ENCODE data around the gene SORCS1.

Gene SORCS1

DNA sequence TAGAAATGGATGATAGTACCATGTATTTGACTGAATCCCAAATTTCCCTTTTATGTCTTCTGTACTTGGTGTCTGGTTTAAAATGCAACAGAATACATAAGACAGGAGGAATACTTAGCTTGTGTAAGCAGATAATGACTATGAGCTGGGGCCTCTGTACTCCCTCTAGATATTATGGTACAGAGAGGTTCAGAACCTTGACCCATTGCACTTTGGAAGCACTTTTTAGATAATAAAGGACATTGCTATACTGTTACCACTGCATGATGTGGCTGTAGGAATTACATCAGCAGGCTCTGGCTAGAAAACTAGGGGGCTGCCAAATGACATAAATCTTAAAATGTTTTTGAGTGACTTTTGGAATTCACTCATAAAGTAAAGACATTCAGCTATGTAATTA lies 526.6 kb downstream of the SORCS1 start:
- DNase-seq: no peak

DNA sequence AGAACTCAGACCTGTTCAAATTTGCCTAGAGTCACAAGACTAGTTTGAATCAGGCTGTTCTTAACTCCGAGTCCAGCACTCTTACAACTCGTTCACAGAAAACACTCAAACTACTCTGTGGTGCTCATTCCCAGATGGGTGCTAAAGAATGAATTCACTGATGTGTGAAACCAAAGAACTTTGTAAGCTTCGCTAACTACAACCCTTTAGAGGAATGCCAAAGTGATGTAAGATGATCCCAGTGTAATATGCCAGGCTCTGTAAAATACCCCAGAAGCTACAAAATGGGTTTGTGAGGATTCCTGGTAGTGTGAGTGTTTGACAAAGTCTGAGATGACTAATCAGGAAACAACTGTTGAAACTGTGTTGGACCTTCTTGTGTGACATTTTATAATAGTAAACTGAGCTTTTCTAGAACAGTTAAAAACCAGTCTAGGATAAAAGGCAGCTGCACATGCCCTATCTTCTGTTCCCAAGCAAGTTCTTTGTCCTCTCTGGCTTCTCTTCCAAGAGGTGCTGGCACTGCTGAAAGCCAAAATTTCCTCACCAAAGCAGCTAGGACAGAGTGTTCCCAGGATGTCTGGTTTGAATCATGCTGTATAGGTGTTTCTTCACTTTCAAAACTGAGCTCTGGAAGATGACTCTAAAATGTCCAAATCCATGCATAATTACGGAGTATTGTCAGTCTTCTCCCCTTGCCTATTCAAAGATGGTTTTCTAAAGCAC lies 527.6 kb downstream of the SORCS1 start:
- DNase-seq: no peak

DNA sequence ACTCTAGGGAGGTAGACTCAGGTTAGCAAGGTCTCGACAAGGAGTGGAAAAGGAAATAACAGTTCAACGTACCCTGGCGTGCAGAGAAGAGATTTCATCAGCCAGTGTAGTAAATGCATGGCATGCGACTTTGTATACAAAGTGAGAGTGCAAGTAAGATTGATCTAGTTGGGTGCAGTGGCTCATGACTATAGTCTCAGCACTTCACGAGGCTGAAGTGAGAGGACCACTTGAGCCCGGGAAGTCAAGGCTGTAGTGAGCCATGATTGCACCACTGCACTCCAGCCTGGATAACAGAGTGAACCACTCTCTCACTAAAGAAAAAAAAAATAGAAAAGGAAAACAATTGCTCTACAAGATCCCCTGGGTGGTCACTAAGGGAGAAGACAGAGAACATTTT lies 528.6 kb downstream of the SORCS1 start:
- no peak for DNase-seq

DNA sequence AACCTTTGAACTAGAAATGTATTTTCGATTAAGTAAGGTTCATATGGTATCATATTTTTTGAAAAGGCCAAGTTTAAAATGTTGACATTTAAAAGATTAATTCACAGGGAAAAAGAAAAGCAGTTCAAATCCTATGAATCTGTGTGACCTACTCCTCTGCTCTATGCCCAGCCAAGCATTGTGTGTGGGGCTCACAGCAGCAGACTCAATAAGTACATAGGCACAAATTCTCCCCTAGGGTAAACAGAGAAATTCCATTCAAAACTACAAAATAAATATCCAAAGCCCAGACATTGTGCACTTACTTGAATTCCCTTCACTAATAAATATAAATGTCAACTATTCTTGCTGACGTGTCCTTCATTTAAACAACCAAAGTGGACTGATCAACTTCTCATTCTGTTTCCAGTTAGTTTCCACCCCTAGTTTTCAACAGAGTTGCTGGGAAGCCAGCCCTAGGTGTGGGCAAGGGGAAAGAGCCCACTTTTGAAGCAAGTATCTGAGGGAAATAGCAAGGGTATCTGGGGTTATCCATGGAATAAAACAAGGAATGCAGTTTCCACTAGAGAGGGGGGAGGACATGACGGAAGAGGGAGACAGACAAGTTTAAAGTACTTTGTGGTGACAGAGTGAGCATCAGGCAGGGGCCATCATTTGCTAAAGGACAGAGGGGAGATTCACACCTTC lies 533.3 kb downstream of the SORCS1 start:
- no peak for DNase-seq

DNA sequence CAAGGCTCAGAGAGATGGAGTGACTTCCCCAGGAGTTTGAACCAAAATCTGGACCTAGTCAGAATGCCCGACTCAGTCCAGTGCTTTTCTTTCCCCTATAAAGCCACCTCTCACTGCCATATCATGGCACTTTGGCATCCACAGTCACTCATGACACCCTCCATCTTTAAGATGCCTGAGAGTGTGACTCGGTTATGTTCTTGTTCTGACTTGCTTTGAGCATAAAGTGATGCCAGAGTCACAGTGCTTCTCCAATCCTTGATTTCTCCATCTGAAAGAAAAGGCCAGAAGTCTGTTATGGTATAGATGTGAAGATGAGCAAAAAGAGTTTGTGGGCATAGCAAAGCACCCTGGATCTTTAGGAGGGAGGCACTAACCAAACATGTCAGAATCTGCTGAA lies 538.1 kb downstream of the SORCS1 start:
- DNase-seq: no peak

DNA sequence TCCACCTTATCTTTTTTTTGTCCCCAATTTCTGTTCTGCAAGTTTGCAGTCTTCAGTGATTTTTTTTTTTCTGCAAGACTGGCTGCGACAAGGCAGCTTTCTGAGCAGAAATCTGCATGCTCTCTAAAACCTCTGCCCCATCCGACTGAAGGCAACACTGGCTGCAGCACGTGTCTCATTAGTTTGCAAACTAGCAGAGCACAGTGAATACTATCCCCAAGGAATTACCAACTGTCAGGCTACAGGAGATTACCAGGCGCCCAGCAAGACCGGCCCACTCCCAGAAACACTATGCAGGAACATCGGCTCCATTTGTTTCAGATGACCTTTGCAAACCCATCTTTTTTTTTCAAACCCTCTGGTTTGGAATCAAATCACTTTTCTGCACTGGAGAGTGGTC lies 538.8 kb downstream of the SORCS1 start:
- no peak for DNase-seq

DNA sequence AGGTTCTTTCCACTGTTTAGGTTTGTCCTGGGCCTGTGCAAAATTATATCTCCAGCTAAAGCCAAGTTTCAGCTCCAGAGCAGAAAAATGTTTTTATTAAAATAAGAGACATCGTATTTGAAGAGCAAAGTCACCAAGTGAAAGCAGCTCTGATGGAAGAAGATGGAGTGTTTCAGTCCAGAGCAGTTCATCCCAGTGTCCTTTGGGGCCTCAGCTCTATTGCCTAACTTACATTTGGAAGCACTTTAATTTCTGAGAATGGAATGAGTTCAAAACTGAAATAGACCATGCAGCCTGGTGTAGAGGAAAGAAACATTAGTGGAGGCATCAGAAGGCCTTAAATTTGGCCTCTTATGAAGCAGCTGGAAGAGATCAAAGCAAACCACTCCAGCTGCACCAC lies 545.2 kb downstream of the SORCS1 start:
- DNase-seq: no peak

DNA sequence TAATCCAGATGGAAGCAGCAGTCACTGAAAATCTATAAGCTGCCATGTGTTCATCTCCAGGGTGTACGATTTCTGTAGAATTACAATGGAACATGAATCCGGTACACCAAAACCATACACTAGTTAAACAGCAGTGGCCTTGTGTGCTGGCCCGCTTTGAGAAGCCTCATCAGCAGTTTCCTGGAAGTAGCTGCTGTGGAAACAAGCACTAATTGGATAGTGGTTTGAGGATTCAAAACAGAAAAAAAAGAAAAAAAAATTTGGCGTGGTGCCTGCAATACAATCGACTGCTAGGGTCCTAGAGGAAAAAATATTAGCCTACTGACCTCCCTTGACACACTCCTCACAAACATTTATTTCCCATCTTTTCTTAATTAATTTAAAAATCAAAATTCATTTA lies 545.9 kb downstream of the SORCS1 start:
- no peak for DNase-seq

DNA sequence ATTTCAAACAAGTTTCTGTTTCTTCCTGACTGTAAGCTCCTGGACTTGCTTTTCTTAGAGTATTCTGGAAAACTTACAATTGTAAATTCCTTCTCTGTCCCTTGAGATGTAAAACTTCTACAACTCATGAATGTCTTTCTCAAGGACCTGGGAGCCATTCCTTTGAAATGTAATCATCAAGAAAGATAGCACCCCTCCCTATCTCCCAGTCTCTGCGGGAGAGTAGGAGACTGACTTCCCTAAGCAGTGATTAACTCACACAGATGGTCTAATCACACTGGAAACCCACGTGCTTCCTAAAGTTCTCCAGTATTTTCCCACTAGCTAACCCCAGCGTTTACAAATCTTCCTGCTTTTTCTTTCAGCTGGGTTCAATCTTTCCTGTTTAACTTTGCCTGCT lies 549.4 kb downstream of the SORCS1 start:
- no peak for DNase-seq

DNA sequence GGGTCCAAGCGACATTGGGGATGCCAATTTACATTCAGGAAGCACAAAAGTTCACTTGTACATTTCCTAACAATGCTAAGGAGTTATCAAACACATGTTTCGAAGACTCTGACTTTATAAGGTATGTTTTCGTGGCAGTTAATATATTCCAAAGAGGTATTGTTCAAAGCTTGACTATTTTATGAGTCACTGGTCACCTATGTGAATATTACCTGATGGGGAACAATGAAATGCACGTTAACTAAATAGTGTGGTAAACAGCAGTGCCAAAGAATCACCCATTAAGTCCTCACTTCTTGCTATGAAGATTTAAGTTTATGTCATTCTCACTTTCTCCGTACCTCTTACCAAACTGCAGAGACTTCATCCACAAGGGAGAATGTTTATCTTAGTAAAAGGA lies 550.2 kb downstream of the SORCS1 start:
- DNase-seq: no peak

DNA sequence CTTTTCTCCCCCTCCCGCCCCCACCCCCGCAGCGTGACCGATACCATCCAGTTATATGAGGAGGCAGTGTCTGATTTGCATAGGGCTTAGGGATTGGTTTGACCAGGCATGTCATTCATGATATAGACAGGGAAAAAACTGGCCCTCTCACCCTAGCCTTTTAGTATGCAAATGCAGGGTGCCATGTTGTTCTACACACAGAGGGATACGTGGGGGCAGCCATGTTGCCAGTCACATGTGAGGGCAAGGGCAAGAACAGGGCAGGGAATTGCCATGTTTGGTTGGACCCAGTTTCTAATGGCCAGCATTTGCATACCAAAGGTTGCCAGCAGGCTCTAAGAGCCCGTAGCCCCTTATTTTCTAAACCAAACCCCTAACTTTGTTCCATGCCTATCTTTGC lies 552.1 kb downstream of the SORCS1 start:
- DNase-seq: no peak

DNA sequence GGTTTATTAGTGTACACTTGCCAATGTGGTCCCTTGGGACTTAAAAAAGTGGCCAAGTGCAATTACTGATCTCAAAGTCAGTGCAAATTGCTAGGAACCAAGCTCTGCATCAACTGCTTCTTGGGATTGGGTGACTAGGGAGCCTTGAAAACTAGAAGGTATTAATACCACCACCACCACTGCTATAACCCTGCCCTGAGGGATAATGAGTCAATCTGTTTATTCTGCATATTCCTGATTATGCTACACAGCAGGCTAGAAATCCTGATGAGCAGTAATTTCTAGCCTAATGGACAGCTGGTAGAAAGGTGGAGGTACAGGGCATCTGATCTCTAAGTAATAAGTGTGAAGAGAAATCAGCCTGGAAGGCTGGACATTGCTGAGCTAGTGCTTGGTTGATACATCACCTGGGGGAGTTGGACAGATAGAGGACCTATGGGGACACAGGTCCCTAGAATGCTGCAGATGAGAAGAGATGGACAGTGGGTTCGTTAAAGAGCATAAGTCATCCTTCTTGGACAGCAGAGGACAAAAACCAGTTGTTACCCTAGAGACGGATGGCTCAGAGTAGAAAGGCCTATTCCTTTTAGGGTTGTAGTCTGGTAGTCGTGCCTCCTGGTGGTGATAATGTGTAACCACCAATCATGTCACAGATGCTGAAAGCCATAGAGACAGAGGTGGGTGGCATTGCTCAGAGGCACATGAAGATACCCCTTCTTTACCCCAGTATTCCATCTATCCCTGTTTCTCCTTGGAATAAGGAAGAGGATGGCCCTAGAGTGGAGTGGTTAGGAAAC lies 554.8 kb downstream of the SORCS1 start:
- no peak for DNase-seq

DNA sequence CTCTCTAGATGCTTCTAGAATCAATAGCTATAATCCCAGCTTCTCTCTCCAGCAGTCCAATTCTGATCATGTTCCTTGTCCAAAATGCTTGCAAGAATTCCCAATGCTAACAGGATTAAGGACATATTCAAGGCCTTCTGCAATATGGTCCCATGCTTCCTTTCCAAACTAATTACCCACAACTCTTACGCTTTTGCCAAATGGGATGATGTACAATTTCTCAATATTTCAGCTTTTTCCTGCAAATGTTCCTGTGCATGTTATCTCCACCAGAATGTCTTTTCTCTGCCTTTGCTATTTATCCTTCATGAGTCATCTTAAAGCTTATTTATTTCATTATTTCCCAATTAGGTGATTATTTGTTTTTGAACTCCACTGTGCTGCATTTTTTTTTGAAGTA lies 556.4 kb downstream of the SORCS1 start:
- DNase-seq: no peak

DNA sequence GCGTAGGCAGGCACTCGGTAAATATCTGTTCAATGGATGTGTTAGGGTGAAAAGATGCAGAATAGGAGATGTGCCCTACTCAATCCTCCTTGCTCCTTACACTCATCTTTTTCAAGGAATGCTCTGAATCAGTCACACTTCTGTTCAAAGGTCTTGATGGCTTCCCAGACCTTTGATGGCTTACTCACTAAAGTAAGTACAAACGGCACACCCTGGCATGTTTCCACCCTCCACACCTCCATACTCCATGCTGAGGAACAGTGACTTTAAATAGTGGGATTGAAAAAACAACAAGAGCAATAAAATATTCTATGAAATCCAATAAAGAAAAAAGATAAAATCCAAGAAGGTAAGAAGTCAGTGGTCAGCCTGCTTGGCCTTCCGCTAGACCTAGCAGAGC lies 569.2 kb downstream of the SORCS1 start:
- no peak for DNase-seq

DNA sequence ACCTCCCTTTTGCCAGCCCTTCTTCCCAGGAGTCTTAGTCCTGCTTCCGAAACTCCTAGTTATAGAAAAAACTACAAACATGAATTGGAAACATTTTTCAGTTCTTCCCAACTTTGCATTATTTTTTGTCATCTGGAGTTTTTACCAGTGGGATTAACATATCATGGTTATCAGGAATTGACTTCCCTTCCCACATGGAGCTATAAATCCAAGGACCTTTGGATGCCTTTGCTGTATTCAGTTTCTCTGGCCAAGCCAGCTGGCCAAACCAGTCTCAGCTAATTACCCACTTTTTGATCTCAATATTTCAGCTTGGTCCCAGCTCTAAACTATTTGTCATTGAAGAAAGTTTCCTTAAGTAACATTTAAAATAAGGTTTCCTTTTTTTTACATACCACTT lies 570.6 kb downstream of the SORCS1 start:
- DNase-seq: no peak

DNA sequence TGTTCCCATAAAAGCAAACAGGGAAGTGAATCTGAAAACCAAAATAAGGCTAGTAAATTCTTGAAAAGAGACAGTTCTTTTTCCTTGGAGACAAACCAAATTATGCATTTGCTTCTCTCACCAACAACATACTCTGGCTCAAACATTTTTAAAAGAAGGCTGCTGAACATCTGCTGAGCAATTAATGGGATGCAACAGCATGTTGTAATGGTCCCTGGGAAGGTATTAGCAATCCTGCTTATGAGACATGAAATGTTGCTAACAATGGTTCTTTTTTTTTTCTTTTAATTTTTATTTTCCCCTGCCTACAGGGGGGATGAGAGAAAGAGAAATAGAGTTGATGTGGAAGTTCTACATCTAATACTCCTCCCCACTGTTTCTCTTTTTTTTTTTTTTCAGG lies 572.1 kb downstream of the SORCS1 start:
- no peak for DNase-seq

DNA sequence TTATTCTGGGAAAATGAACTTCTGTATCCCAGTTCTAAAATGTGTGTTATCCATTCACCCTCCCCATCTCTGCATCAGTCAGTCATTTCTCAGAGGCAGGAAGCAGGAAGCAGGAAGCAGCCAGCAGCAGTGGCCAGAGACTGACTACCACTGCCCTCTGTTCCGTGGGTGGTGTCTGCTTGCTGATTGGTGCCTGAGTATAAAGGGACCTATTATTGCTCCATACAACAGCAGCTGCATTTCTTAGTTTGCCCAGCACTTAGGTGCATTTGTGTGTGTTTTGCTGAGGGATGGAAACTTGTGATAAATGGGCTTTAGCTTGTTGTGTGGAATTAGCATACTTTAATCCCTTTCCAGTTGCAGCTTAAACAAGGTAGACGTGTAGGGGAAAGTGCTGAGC lies 582.2 kb downstream of the SORCS1 start:
- DNase-seq: no peak

DNA sequence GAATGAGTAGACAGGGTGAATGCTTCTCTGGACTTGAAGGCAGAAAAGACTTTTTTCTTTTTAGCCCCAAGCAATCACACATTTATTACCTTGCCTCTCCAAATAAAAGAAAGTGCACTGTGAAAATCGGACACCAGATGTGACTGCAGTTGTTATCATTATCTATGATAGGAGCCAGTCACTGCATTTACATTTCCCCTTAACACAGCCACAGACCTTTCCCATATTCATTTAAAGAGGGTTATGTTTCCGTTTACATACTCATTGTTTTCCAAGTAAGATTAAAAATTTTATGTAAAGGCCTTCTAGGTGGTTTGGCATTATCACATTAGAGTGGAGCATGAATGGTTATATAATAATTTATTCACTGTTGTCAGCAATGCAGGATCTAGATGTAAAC lies 586.8 kb downstream of the SORCS1 start:
- no peak for DNase-seq

DNA sequence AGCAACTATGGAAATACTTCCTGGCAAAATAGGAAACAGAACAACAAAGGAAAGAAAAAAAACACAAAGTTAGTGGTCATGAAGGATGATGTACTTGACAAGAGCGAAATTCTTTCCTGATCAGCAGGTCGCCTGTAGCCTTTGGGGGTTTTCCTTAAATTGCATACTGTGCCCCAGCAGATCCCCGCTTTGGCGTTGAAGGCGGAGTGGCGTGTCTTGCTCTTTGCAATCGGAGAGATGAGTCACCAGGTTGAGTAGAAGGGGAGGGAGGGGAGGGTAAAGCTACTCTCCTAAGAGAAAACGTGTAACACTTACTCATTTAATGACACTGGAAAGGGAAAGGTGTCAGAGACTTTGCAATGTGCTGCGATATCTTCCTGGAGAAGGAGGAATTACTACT lies 587.2 kb downstream of the SORCS1 start:
- no peak for DNase-seq

DNA sequence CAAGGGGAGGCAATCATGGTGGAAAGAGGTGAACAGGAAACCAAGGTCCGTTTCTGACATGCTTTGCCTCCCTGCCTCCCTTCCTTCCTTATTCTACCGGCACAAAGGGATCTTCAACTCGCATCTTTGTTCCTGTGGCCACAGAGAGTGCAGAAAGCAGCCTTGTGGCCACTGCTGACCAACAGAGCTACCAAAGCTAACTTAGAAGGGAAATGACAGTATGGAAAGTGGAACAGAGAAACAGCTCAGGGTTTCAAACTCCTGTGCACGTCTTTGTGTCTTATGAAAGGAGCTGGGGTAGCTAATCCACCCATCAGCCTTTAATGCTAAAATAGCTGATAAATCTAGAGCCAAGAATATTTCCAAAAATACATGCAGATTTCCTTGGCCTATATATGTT lies 588.0 kb downstream of the SORCS1 start:
- DNase-seq: no peak

DNA sequence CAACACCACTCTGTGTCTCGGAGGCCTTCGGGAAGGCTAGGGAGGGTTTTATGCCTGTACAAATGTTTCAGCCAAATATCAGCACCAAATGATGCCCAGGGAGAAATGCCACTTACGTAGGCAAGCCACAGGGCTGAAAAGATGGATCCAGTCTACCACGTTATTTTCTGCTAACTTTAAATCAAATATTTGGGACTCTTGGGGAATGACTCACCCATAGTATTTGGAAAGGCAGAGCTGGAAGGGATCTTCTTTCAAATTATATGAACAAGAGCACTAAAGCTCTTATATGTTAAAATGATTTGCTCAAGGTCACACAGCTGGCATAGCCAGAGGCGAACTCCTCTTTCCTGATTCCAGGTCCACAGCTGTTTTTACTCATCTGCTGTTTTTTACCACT lies 591.4 kb downstream of the SORCS1 start:
- DNase-seq: no peak

DNA sequence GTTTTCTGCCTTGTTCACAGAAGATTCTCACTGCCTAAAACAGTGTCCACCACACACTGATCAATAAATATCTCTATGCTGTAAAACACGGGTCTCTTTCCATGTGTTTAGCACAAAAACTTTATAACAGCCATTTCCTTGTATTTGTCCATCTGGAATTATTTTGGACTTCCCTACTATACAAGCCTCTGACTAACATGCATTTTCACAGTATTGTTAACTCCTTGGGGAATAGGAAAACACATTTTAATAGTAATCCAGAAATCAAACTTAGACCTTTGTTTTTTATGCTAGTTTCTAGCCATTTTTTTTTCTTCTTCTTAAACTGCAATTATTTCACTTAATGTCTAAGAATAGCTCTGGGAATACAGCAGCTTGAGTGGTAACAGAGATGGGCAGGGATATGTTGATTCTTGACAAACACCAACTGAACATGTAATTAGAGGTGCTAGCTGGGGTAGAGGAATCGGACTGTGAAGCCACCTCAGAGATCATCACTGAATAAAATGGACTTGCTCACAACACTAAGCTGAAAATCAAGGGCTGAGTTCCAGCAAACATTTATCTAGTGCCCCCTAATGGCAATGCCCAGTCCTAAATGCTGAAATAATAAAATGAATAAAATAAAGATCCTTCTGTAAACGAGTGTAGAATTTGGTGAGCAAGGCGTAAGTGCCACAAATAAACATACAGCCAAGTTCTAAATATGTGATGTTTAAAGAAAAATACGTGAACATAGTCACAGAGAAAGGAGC lies 593.1 kb downstream of the SORCS1 start:
- no peak for DNase-seq

DNA sequence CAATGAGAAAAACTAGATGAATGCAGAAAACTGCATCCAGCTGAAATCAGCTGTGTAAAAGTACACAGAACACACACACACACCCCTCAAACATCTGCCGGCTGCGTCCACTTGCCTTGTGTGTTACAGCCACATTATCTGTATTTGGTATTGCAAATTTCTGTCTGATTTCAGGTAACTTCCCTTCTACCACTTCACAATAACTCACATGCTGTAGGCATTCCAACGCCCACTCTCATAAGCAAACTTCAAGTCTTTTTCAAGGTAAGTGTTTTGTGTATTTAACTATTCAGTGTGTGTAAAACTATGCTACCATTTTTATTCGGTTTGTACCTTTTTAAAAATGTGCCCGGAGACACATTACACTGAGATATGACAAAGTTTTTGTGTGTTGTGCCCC lies 594.2 kb downstream of the SORCS1 start:
- no peak for DNase-seq
